LNCAP (cell line): ENCODE measurements around the gene ADGRL2.

Source experiments
- CTCF ChIP-seq: fragments of 450-650 bp; IDR thresholded peaks from 2 replicates; pipeline ENCODE4 v1.5.1; 2017; ENCODE audit warnings: mild to moderate bottlenecking

Gene ADGRL2

GRCh38 chr1:81921851-81922462, 121.2 kb downstream of the ADGRL2 start:
- no peak for TF ChIP-seq CTCF

GRCh38 chr1:81922955-81923354, 122.2 kb downstream of the ADGRL2 start:
- no peak for TF ChIP-seq CTCF

GRCh38 chr1:81929106-81929505, 128.4 kb downstream of the ADGRL2 start:
- TF ChIP-seq CTCF, result no peak

GRCh38 chr1:81936853-81937252, 136.1 kb downstream of the ADGRL2 start:
- no peak for TF ChIP-seq CTCF

- TF ChIP-seq CTCF, result no peak
These were observed 137.2 kb downstream of the ADGRL2 start for GRCh38 chr1:81937791-81938450.

DNA sequence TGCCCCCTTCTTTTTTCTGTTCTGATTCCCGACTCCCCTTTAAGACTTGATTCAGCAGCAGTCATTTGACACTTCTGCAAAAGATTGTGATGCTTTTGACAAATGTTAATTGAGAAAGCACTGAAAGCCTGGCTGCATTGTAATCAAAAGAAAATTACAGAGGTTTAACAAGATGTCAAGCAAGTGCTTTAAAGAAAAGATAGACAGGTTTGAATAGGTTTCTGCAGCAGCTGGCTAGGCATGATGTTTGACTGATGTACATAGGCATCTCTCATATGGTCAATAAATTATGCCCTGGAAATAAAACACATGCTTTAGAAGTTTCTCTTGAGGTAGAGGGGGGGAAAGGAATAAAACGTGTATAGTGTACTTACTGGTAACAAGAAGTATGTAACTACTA, 147.8 kb downstream of the ADGRL2 start:
- TF ChIP-seq CTCF, result no peak

DNA sequence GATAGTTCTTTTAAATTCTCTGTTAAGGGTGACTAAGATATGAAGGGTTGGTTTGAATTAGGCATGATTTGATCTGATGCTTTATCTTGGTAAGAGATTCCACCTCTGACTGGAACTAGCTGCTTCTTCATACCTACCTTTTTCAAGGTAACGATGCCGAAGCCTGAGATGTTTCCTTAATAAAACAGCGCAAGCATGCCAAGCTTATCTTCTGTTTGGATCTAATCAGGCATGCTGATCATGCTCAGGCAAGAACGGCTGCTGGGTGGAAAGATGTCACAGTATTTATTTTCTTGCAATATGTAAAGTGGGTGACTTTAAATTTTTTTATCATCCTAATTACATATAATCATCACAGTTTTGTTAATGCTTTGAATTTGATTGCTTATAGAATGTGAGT, 148.7 kb downstream of the ADGRL2 start:
- no peak for TF ChIP-seq CTCF

DNA sequence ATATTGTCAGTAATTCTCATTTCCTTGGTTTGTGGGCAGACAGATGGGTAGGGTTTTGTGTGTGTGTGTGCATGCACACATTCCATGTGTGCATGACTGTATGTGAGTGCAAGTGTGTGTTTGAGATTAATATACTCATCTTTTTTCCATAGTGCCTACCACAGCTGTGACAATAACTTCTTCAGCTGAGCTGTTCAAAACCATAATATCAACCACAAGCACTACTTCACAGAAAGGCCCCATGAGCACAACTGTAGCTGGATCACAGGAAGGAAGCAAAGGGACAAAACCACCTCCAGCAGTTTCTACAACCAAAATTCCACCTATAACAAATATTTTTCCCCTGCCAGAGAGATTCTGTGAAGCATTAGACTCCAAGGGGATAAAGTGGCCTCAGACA, 149.3 kb downstream of the ADGRL2 start:
- TF ChIP-seq CTCF, result no peak
